Activated CD4-positive, alpha-beta T cell treated with anti-CD3 and anti-CD28 coated beads, Interleukin-2, Interleukin-6, amounts not matched to agents 100 ng/mL and 50 ng/mL, durations not matched to agents 16 hours and 8 hours (primary cell): ENCODE results near the gene TBCB.
"Not testable (repeated sequence)": the region's sequence is repeated elsewhere in the genome, so short reads cannot be mapped to it uniquely, and the experiment has no call there.

Experiments
- DNase-seq: peaks from one replicate; pipeline ENCODE4 v3.0.0-alpha.2; 2020

Gene TBCB

DNA sequence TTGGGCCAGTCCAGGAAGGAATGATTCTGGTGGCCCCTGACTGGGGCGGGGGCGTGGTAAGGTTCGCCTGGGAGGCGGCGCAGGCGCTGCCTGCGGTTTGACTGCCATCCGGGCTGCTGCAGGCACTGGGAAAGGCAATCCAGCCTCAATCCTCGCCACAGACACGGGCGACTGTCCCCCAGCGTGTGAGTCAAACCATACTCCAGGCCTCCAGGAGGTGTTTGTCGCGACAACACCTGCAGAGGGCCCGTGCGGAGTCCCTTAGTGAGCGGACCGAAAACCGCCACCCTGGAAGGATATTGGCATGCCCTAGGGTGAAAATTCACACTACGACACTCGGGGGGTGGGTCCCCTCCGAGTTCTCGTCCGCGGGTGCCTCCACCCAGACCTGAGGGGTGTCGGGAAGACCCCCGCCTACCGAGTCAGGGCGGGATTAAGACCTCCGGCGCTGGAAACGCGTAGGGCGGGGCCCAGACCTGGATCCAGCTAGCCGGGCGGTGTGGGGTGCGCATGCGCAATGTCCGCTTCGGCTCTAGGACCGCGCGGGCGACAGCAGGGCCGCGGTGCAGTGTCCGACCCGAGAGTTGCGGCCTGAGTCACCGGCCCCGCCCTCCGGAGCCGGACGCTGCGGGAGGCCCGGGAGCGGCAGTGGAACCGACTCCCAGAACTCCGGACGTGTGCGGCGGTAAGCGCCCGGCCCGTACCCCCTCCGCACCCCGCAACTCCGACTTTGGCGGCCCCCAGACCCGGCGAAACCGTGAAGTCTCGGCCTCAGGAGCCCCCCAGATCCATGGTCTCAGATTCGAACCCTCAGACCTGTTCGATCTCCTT, 24.4 kb downstream of the TBCB start, which contains the start of gene CAPNS1:
CAPNS1 (plus strand) TSS at position 594 of the 831 bp plus-strand sequence. CDS start 946 bp downstream, outside the sequence.
- DNase-seq = peak; percentile 97

- DNase-seq = peak; percentile 67
Measured at GRCh38 chr19:36140304-36141038, 25.2 kb downstream of the TBCB start.

DNA sequence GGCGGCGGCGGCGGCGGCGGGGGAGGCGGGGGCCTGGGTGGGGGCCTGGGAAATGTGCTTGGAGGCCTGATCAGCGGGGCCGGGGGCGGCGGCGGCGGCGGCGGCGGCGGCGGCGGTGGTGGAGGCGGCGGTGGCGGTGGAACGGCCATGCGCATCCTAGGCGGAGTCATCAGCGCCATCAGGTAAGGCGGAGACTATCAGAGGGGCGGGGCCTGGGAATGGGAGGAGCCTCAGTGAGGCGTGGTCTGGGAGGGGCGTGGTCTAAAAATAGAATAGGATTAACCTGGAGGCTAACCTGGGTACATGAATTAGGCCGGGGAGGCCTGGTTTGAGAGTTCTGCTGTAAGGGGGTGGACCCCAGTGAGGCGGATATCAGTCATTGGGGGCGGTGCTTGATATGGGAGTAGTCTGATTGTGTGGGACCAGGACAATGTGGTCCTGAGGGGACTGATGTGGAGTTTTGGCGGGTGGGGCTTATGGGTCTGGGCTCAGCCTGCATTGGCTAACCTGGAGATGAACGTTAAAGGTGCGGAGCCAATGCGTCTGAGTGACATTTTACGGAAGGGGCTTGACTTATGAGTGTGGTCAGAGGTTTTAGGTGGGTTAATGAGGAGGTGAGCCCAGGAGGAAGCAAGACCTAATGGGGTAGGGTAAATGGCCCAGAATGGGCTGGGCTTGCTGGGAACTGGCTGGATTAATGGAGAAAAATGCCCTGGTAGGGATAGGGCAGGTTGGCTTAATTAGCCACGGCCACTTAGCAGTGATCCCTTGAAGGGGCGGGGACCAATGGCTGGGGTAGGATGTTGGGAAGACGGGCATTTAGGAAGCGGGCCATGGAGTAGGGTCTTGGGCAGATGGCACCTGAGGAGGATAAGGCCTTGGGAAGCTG, 26.0 kb downstream of the TBCB start:
- peak; percentile 95 for DNase-seq

GRCh38 chr19:36142046-36142445, 26.8 kb downstream of the TBCB start:
- no peak for DNase-seq

- no peak for DNase-seq
Measured at GRCh38 chr19:36142496-36142895, 27.2 kb downstream of the TBCB start.

GRCh38 chr19:36144624-36145023, 29.4 kb downstream of the TBCB start:
- no peak for DNase-seq

DNA sequence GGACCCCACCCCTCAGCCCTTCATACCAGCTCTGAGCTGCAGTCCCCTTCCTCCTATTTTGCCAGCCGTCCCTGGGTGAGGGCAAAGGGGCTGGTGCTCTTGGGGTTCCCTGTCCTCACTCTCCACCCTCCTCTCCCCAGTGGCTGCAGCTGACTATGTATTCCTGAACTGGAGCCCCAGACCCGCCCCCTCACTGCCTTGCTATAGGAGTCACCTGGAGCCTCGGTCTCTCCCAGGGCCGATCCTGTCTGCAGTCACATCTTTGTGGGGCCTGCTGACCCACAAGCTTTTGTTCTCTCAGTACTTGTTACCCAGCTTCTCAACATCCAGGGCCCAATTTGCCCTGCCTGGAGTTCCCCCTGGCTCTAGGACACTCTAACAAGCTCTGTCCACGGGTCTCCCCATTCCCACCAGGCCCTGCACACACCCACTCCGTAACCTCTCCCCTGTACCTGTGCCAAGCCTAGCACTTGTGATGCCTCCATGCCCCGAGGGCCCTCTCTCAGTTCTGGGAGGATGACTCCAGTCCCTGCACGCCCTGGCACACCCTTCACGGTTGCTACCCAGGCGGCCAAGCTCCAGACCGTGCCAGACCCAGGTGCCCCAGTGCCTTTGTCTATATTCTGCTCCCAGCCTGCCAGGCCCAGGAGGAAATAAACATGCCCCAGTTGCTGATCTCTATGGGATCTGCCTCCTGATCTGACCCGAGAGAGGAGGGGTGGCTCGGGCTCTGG, 34.6 kb downstream of the TBCB start:
- DNase-seq = no peak

DNA sequence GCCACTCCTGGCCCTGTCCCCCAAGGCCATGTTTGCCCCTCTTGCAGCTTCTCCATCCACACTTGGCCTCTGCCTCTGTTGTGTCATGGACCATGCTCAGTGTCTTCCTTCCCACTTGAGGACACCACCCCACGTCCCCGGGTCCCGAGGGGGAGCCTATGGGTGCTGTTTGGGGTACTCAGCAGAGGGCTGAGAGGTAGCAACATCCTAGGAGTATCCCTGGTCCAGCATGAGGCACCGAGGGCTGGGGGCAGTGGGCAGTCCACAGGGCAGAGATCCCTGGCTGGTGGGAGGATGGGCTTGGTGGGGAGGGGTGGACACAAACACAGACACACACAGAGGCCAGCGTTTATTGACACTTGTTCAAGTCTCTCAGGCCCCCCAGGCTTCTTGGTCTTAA, 35.3 kb downstream of the TBCB start:
- no peak for DNase-seq

DNA sequence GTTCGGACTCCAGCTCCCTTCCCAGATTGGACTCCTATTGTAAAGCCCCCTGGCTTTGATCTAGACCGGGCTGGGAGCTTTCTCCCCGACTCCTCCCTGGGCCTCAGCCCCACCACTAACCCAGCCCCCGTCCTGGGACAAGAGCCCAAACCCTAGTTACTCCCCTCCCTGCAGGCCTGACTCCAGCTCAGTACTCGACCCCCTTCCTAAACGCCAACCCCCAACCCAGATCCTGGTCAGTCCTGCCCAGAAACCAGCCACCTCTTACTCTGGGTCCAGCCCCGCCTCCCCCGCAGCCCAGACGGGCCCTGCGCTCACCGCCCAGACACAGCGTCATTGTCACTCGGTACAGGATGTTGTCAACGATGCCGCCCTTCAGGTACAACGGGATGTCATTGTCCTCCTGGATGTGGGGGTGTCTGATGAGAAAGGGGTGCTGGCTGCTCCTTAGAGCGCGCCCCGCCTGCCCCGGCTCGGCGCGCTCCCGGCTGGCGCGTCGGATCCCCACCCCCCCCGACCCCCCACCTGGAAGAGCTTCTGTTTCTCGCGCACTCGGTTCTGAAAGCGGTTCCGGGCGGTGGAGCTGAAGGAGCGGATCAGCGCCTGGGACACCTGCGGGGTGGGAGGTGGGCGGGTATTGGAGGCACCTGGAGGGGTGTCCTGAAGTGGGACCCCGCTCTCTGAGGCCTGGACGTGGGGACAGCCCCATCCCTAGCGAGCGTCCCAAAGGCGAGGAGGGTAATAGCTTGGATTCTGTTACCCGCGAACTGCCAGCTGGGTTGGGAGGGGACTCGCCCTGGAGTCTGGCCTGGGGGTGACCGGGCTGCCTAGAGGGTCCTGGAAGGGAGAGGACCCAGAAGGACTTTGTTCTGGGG, 36.1 kb downstream of the TBCB start:
- no peak for DNase-seq

DNA sequence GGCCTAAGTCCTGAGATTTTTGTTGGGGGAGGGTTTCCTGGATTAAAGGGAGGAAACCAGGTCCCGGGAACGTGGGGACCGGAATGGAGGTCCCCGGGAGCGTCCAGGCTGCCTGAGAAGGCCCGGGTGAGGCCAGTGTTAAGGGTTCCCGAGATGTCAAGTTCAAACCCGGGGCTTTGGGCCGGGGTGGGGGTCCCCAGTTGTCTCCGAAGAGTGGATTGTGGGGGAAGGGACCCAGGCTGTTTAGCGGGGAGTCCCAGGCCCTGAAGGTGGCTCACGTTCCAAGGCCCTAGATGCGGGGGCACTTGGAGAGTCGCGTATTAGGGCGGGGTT, 36.7 kb downstream of the TBCB start:
- no peak for DNase-seq

DNA sequence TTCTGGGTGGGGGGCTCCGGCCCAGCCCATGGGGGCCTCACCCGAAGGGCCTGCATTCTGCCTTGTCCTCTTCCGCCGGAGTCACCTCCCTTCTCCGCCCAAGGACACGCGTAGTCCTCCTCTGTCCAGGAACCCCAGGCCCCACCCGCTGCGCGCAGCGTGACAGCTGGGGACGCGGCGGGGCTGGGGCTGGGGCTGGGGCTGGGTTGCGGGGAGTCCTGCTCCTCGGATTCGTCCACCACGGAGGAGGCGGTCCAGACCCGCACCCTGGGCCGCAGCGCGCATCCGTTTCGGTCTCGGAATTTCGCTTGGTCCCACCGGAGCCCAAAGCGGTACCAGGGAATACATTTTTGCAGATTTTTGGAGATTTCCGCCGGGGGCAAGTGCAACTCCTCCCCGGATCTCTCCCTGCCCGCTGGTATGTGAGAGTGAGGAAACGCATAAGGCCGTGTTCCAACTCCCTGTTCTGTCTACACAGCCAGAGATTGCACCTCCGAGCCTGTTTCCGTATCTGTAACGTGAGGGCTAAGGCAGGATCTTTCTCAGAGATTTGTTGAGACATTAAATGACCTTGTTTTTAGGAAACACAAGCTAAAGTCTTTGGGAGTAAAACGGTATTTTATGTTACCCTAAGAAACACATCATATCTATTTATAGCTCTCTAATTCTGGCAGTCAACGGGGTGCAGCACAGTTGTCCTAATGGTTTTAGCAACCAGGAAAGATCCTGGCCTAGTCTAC, 37.3 kb downstream of the TBCB start, which contains the start of gene COX7A1:
COX7A1 (minus strand) TSS at position 96 of the 740 bp plus-strand sequence; CDS start at position 56, 40 bp downstream.
- DNase-seq = no peak

- DNase-seq = no peak
Measured at GRCh38 chr19:36153126-36153525, 37.9 kb downstream of the TBCB start.

GRCh38 chr19:36160821-36161596, 45.7 kb downstream of the TBCB start:
- DNase-seq = no peak

DNA sequence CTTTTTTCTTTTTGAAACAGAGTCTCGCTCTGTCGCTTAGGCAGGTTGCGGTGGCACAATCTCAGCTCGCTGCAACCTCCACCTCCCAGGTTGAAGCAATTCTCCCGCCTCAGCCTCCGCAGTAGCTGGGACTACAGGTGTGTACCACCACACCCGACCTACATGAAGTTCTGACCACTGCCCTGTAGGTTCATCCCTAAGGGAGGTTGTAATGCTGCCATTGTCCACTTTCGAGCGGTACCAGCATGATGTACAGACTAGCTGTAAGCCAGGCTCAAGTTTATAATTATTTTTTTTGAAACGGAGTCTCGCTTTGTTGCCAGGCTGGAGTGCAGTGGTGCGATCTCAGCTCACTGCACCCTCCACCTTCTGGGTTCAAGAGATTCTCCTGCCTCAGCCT, 48.5 kb downstream of the TBCB start:
- DNase-seq = no peak

DNA sequence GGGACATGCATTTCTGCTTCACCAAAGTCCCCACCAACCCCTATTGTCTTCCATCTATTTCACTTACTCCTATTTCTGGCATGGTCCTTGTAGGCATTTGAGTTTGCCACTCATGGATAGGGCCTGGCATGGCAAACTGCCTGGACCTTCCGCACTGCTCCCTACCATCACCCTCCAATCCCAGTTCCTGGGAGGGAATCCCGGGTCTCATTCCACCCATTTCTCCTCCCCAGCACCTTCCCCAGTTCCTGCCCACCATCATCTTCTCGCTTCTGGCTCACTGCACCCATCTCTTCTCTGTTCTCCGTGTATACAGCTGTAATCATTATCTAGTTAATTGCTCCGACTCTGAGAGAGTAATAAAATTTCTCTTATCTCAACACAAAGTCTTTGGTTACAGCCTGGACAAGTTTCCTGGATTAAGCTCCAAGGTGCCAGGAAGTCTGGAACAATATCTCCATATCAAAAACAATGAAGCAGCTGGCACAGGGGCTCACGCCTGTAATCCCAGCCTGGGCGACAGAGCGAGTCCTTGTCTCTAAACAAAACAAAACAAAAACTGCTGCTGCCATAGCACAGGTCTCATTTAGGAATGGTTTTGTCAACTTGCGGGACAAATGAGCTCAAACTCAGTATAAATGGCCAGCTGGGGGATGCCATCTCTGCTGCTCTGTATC, 54.0 kb downstream of the TBCB start:
- DNase-seq = no peak

DNA sequence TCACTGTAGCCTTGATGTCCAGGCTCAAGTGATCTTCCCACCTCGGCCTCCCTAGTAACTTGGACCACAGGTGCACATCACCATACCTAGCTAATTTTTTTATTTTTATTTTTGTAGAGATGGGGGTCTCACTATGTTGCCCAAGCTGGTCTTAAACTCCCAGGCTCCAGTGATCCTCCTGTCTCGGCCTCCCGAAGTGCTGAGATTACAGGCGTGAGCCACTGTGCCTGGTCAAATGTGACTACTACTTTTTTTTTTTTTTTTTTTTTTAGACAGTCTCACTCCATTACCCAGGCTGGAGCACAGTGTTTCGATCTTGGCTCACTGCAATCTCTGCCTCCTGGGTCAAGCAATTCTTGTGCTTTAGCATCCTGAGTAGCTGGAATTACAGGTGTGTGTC, 57.6 kb downstream of the TBCB start:
- DNase-seq = no peak

GRCh38 chr19:36173846-36174245, 58.6 kb downstream of the TBCB start:
- not testable (repeated sequence) for DNase-seq
